ENCODE measurements around the gene PSMB4.
"Not testable (repeated sequence)": the region's sequence is repeated elsewhere in the genome, so short reads cannot be mapped to it uniquely, and the experiment has no call there.

The PSMB4 gene

DNA sequence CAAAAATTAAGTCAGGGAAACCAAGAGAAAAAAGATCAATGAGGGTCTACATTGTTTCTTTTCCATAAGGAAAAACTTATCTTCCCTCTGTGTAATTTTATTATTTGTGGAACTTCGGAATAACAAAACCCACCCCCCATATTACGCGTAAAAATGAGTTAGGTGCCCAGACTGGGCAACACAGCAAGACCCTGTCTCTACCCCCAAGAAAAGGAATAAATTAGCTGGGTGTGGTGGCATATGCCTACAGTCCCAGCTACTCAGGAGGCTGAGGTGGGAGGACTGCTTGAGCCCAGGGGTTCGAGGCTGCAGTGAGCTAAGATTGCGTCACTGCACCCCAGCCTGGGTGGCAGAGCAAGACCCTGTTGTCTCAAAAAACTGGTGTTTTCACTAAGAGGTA, 20.4 kb downstream of the PSMB4 start:
- DNase-seq (ENCODE audit: low read depth in 2 of 2): no peak
- TF ChIP-seq, protein P1, sequence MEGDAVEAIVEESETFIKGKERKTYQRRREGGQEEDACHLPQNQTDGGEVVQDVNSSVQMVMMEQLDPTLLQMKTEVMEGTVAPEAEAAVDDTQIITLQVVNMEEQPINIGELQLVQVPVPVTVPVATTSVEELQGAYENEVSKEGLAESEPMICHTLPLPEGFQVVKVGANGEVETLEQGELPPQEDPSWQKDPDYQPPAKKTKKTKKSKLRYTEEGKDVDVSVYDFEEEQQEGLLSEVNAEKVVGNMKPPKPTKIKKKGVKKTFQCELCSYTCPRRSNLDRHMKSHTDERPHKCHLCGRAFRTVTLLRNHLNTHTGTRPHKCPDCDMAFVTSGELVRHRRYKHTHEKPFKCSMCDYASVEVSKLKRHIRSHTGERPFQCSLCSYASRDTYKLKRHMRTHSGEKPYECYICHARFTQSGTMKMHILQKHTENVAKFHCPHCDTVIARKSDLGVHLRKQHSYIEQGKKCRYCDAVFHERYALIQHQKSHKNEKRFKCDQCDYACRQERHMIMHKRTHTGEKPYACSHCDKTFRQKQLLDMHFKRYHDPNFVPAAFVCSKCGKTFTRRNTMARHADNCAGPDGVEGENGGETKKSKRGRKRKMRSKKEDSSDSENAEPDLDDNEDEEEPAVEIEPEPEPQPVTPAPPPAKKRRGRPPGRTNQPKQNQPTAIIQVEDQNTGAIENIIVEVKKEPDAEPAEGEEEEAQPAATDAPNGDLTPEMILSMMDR (IDR thresholded peaks at IDR 0.05; ENCODE audit: low read depth, low read length): no peak
- no peak overlapping the region for H3K4me3 ChIP-seq (replicated peaks in 1 of 2; ENCODE audit: low read depth in 2 of 2, low read length in 2 of 2)

DNA sequence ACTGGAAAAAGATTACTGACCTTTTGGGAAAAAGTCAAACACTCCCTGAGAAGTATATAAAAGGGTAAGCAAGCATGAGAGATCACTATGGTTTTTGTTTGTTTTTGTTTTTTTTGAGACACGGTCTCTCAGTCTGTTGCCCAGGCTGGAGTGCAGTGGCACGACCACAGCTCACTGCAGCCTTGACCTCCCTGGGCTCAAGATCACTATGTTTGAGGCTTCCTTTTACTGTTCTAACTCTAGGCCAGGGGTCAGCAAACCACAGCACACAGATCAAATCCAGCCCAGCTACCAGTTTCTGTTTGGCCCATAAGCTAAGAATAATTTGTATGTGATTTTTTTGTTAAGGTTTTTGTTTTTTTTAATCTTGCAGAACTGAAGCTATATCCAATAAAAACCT, 25.7 kb downstream of the PSMB4 start:
- no peak overlapping the region for H3K4me3 ChIP-seq (replicated peaks in 1 of 2; ENCODE audit: low read depth in 2 of 2, low read length in 2 of 2)
- TF ChIP-seq, protein P1 (IDR thresholded peaks at IDR 0.05; ENCODE audit: low read depth, low read length): no peak
- no peak for DNase-seq (ENCODE audit: low read depth in 2 of 2)

DNA sequence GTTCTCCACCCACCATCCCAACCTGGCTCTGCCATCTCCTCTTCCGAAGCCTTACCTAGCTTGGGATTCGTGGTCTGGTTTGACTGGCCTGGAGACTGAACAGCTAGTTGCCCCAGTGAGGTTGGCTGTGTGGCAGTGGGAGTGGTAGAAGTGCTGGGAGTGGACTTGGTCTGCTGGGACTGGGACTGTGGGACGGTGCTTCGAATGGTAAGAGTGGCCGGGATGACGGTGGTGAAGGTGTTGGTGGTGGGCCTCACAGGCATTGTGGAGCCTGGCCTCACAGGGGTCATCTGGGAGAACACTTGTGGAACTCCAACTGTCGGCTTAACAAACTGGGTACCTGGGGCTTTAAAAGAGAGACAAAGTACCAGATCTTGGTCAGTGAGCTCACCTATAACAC, 28.7 kb downstream of the PSMB4 start:
- no peak for DNase-seq (ENCODE audit: low read depth in 2 of 2)
- TF ChIP-seq, protein P1 (IDR thresholded peaks at IDR 0.05; ENCODE audit: low read depth, low read length): no peak
- H3K4me3 ChIP-seq (replicated peaks in 1 of 2; ENCODE audit: low read depth in 2 of 2, low read length in 2 of 2): no peak overlapping the region

DNA sequence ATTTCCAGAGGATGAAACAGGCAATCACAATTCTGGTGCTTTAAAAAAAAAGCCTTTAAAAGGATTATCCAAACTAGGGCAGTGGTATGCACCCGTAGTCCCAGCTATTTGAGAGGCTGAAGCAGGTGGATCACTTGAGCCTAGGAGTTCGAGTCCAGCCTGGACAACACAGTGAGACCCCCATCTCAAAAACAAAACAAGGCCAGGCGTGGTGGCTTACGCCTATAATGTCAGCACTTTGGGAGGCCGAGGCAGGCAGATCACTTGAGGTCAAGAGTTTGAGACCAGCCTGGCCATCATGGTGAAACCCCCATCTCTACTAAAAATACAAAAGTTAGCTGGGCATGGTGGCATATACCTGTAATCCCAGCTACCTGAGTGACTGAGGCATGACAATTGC, 34.5 kb downstream of the PSMB4 start:
- H3K4me3 ChIP-seq (replicated peaks in 1 of 2; ENCODE audit: low read depth in 2 of 2, low read length in 2 of 2); DNase-seq (ENCODE audit: low read depth in 2 of 2): not testable (repeated sequence)

DNA sequence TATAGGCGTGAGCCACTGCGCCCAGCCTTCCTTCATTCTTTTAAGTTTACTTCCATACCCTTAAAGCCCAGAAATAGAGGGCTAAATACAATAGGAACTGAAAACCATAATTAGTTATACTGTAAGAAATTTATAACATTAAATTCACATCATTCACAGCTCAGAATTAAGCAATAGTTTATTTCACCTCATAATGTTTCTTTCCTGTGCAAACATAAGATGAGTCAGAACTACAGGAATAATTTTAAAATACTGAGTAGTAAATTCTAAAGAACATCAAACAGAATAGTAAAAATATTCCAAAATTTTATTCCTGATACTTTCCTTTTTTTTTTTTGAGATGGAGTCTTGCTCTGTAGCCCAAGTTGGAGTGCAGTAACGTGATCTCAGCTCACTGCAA, 35.8 kb downstream of the PSMB4 start:
- TF ChIP-seq, protein P1 (IDR thresholded peaks at IDR 0.05; ENCODE audit: low read depth, low read length): no peak
- no peak overlapping the region for H3K4me3 ChIP-seq (replicated peaks in 1 of 2; ENCODE audit: low read depth in 2 of 2, low read length in 2 of 2)
- peak in 1 of 2 donors; percentile 16 for DNase-seq (ENCODE audit: low read depth in 2 of 2)

DNA sequence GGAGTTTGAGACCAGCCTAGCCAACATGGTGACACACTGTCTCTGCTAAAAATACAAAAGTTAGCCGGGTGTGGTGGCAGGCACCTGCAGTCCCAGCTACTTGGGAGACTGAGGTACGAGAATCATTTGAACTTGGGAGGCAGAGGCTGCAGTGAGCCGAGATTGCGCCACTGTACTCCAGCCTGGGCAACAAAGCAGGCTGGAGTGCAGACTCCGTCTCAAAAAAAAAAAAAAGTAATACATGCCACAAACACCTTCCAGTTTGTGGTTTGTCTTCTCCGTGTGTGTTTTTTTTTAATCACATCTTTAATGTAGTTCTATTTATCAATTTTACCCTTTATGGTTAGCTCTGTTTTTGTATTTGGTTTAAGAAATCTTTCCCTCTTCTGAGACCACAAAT, 37.6 kb downstream of the PSMB4 start:
- DNase-seq (ENCODE audit: low read depth in 2 of 2): no peak
- no peak overlapping the region for H3K4me3 ChIP-seq (replicated peaks in 1 of 2; ENCODE audit: low read depth in 2 of 2, low read length in 2 of 2)
- TF ChIP-seq, protein P1 (IDR thresholded peaks at IDR 0.05; ENCODE audit: low read depth, low read length): no peak

DNA sequence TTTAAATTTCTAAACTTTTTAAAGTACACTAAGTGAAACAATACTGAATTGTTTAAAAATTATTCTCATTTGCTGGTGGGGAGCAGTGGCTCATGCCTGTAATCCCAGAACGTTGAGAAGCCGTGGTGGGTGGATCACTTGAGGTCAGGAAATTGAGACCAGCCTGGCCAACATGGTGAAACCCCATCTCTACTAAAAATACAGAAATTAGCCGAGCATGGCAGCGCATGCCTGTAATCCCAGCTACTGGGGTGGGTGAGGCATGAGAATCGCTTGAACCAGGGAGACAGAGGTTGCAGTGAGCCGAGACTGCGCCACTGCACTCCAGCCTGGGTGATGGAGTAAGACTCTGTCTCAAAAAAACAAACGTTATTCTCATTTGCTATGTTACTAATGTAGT, 38.0 kb downstream of the PSMB4 start:
- not testable (repeated sequence) for H3K4me3 ChIP-seq (replicated peaks in 1 of 2; ENCODE audit: low read depth in 2 of 2, low read length in 2 of 2); DNase-seq (ENCODE audit: low read depth in 2 of 2)

DNA sequence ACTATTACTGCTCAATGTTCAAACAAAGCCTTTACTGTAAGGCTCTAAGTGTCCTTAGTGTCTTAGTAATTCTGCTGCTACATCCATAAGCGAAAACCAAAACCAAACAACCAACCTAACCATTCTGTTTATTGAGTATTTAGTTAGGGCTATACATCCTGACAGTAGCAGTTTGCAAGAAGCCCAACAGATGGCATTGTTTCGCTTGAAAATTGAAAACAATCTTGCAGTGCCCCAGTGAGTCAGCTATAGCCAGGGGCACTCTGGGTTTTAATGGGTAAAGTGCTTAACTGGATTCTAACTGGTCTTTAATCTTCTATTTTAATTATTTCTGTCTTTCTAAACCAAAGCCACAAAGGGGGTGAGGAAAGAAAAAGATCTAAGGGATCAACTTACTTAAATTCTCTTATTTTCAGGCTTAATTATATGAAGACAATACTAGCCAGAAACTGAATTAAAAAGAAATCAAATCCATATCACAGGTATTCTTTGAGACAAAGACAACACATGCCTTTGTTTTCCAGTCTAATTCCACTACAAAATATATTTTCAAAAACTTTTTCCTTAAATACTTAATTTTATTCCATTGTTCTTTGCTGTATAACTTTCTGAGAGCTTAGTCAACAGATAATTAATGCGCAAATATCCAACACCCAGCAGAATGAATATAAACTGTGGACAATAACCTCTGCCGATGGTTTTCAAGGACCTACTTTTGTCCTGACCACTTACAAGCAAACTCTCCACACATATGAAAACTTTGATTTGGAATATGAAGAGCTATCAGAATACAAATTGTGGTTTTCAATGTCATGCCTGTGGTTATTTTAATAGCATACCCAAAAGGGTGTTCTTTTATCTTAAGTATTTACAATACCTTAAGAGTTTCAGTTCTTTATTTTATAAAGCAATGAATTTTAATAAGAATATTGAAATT, 44.7 kb downstream of the PSMB4 start:
- TF ChIP-seq, protein P1 (IDR thresholded peaks at IDR 0.05; ENCODE audit: low read depth, low read length): peak; percentile 68
- no peak overlapping the region for H3K4me3 ChIP-seq (replicated peaks in 1 of 2; ENCODE audit: low read depth in 2 of 2, low read length in 2 of 2)
- peak; percentile 89 to 90 for DNase-seq (ENCODE audit: low read depth in 2 of 2)
